ENCODE results near the gene LKAAEAR1. TPM values are rescaled to one million over a fixed set of nuclear protein-coding genes. Genes with fewer than 3 reads are reported as not detected.

LKAAEAR1 gene
- total RNA-seq, 2 experiments from 2014 or later, result 0.34 to 0.61 TPM

- ATAC-seq (no peak), DNase-seq (no peak)
- Mint-ChIP-seq H3K27ac (no peak overlapping the region), H3K4me3 (no peak overlapping the region), H3K36me3 (ENCODE audit: low read depth) (no peaks in the 10 kb centered on the region), H3K4me1 (ENCODE audit: low read depth) (peaks cover 10% of the 10 kb centered on the region), H3K27me3 (ENCODE audit: low read depth) (peaks cover 5% of the 10 kb centered on the region), H3K9me3 (ENCODE audit: insufficient read depth) (no peaks in the 10 kb centered on the region)
- ChIA-PET POLR2A (no interaction called here), CTCF (no interaction called here)
Measured at GRCh38 chr20:64116541-64117431, 32.6 kb upstream of the LKAAEAR1 start.

- DNase-seq (no peak), ATAC-seq (no peak)
- ChIA-PET POLR2A (no interaction called here), CTCF (no interaction called here)
- H3K9me3 Mint-ChIP-seq (ENCODE audit: insufficient read depth), result no peaks in the 10 kb centered on the region
- peaks cover 10% of the 10 kb centered on the region for H3K4me1 Mint-ChIP-seq (ENCODE audit: low read depth)
- no peaks in the 10 kb centered on the region for H3K36me3 Mint-ChIP-seq (ENCODE audit: low read depth)
- no peak overlapping the region for H3K27ac Mint-ChIP-seq
- H3K27me3 Mint-ChIP-seq (ENCODE audit: low read depth), result no peaks in the 10 kb centered on the region
- H3K4me3 Mint-ChIP-seq, result no peak overlapping the region
Measured at GRCh38 chr20:64116016-64116415, 31.8 kb upstream of the LKAAEAR1 start.

- DNase-seq, result peak; percentile 13
- Mint-ChIP-seq H3K27ac (no peak overlapping the region), H3K36me3 (ENCODE audit: low read depth) (no peaks in the 10 kb centered on the region), H3K27me3 (ENCODE audit: low read depth) (no peaks in the 10 kb centered on the region), H3K9me3 (ENCODE audit: insufficient read depth) (no peaks in the 10 kb centered on the region), H3K4me1 (ENCODE audit: low read depth) (peaks cover 8% of the 10 kb centered on the region), H3K4me3 (no peak overlapping the region)
- POLR2A ChIA-PET, result interaction anchor here (0.6 kb wide), 1 partner anchor 71 kb away, joined by 3 read pairs; no protein-coding TSS in a partner anchor
- ATAC-seq, result no peak
- CTCF ChIA-PET, result no interaction called here
Measured at GRCh38 chr20:64115171-64115911, 31.1 kb upstream of the LKAAEAR1 start.

GRCh38 chr20:64114356-64114971 is 30.3 kb upstream of the LKAAEAR1 start:
- Mint-ChIP-seq H3K27ac (no peak overlapping the region), H3K36me3 (ENCODE audit: low read depth) (no peaks in the 10 kb centered on the region), H3K4me1 (ENCODE audit: low read depth) (no peaks in the 10 kb centered on the region), H3K4me3 (no peak overlapping the region), H3K9me3 (ENCODE audit: insufficient read depth) (no peaks in the 10 kb centered on the region), H3K27me3 (ENCODE audit: low read depth) (no peaks in the 10 kb centered on the region)
- DNase-seq (peak; percentile 17), ATAC-seq (no peak)
- ChIA-PET CTCF (no interaction called here), POLR2A (interaction anchor here (0.6 kb wide), 1 partner anchor 70 kb away, joined by 3 read pairs; no protein-coding TSS in a partner anchor)

- DNase-seq (peak; percentile 20), ATAC-seq (no peak)
- ChIA-PET POLR2A (no interaction called here), CTCF (no interaction called here)
- H3K9me3 Mint-ChIP-seq (ENCODE audit: insufficient read depth), result no peaks in the 10 kb centered on the region
- H3K27me3 Mint-ChIP-seq (ENCODE audit: low read depth), result no peaks in the 10 kb centered on the region
- no peaks in the 10 kb centered on the region for H3K4me1 Mint-ChIP-seq (ENCODE audit: low read depth)
- no peaks in the 10 kb centered on the region for H3K36me3 Mint-ChIP-seq (ENCODE audit: low read depth)
- H3K27ac Mint-ChIP-seq, result no peak overlapping the region
- H3K4me3 Mint-ChIP-seq, result no peak overlapping the region
Measured at GRCh38 chr20:64113796-64114355, 29.7 kb upstream of the LKAAEAR1 start.

GRCh38 chr20:64113444-64113775 is 29.2 kb upstream of the LKAAEAR1 start:
- ChIA-PET POLR2A (no interaction called here), CTCF (no interaction called here)
- Mint-ChIP-seq H3K36me3 (ENCODE audit: low read depth) (no peaks in the 10 kb centered on the region), H3K4me3 (no peak overlapping the region), H3K27ac (no peak overlapping the region), H3K4me1 (ENCODE audit: low read depth) (no peaks in the 10 kb centered on the region), H3K9me3 (ENCODE audit: insufficient read depth) (no peaks in the 10 kb centered on the region), H3K27me3 (ENCODE audit: low read depth) (no peaks in the 10 kb centered on the region)
- DNase-seq (no peak), ATAC-seq (no peak)

GRCh38 chr20:64112691-64113443 is 28.7 kb upstream of the LKAAEAR1 start:
- ATAC-seq (no peak), DNase-seq (peak; percentile 15)
- H3K36me3 Mint-ChIP-seq (ENCODE audit: low read depth), result no peaks in the 10 kb centered on the region
- no peak overlapping the region for H3K27ac Mint-ChIP-seq
- POLR2A ChIA-PET, result no interaction called here
- H3K4me3 Mint-ChIP-seq, result no peak overlapping the region
- H3K9me3 Mint-ChIP-seq (ENCODE audit: insufficient read depth), result no peaks in the 10 kb centered on the region
- H3K4me1 Mint-ChIP-seq (ENCODE audit: low read depth), result no peaks in the 10 kb centered on the region
- H3K27me3 Mint-ChIP-seq (ENCODE audit: low read depth), result peaks cover under 1% of the 10 kb centered on the region
- CTCF ChIA-PET, result no interaction called here

- H3K36me3 Mint-ChIP-seq (ENCODE audit: low read depth), result no peaks in the 10 kb centered on the region
- DNase-seq (peak; percentile 15), ATAC-seq (no peak)
- no peaks in the 10 kb centered on the region for H3K4me1 Mint-ChIP-seq (ENCODE audit: low read depth)
- no peak overlapping the region for H3K27ac Mint-ChIP-seq
- H3K4me3 Mint-ChIP-seq, result no peak overlapping the region
- H3K27me3 Mint-ChIP-seq (ENCODE audit: low read depth), result peaks cover 2% of the 10 kb centered on the region
- POLR2A ChIA-PET, result no interaction called here
- H3K9me3 Mint-ChIP-seq (ENCODE audit: insufficient read depth), result no peaks in the 10 kb centered on the region
- CTCF ChIA-PET, result interaction anchor here (0.9 to 1.3 kb wide), 2 partner anchors 11 to 28 kb away, joined by 4 to 6 read pairs; partner anchors contain the start of gene LKAAEAR1
Measured at GRCh38 chr20:64111841-64112641, 27.8 kb upstream of the LKAAEAR1 start.

GRCh38 chr20:64110411-64111068 is 26.3 kb upstream of the LKAAEAR1 start:
- ChIA-PET CTCF (interaction anchor here (1.3 kb wide), 1 partner anchor 27 kb away, joined by 6 read pairs; the partner anchor contains the start of gene LKAAEAR1), POLR2A (no interaction called here)
- Mint-ChIP-seq H3K4me1 (ENCODE audit: low read depth) (no peaks in the 10 kb centered on the region), H3K27ac (no peak overlapping the region), H3K27me3 (ENCODE audit: low read depth) (peaks cover 2% of the 10 kb centered on the region), H3K9me3 (ENCODE audit: insufficient read depth) (no peaks in the 10 kb centered on the region), H3K36me3 (ENCODE audit: low read depth) (no peaks in the 10 kb centered on the region), H3K4me3 (no peak overlapping the region)
- DNase-seq (peak; percentile 17), ATAC-seq (no peak)

- Mint-ChIP-seq H3K4me1 (ENCODE audit: low read depth) (no peaks in the 10 kb centered on the region), H3K36me3 (ENCODE audit: low read depth) (no peaks in the 10 kb centered on the region)
- DNase-seq, result peak; percentile 4
Measured at GRCh38 chr20:64109831-64110391, 25.7 kb upstream of the LKAAEAR1 start.

More at GRCh38 chr20:64109831-64110391, 25.7 kb upstream of the LKAAEAR1 start:
- ChIA-PET POLR2A (no interaction called here), CTCF (no interaction called here)
- no peak overlapping the region for H3K4me3 Mint-ChIP-seq
- H3K27ac Mint-ChIP-seq, result no peak overlapping the region
- no peak for ATAC-seq
- H3K27me3 Mint-ChIP-seq (ENCODE audit: low read depth), result peaks cover 2% of the 10 kb centered on the region
- H3K9me3 Mint-ChIP-seq (ENCODE audit: insufficient read depth), result no peaks in the 10 kb centered on the region
